Ovary (tissue), 3 donors: ENCODE measurements around the gene IRF2BPL.

Source experiments
- CTCF ChIP-seq, 3 donors: fragments of 450-650 bp in 2 of 3; fragments of 200-600 bp in 1 of 3; IDR thresholded peaks; one replicate each; pipeline versions ENCODE4 v1.5.1 to v1.8.0; 2016 to 2022; ENCODE audit warnings: antibody characterized with exemption in 3 of 3, mild to moderate bottlenecking in 1 of 3
- POLR2A ChIP-seq: fragments of 450-650 bp; IDR thresholded peaks from one replicate; pipeline ENCODE4 v1.6.1; 2017; ENCODE audit warnings: antibody characterized with exemption, mild to moderate bottlenecking, moderate library complexity
- donor health status: DM: no; HTN: no; CAD: no.

DNA sequence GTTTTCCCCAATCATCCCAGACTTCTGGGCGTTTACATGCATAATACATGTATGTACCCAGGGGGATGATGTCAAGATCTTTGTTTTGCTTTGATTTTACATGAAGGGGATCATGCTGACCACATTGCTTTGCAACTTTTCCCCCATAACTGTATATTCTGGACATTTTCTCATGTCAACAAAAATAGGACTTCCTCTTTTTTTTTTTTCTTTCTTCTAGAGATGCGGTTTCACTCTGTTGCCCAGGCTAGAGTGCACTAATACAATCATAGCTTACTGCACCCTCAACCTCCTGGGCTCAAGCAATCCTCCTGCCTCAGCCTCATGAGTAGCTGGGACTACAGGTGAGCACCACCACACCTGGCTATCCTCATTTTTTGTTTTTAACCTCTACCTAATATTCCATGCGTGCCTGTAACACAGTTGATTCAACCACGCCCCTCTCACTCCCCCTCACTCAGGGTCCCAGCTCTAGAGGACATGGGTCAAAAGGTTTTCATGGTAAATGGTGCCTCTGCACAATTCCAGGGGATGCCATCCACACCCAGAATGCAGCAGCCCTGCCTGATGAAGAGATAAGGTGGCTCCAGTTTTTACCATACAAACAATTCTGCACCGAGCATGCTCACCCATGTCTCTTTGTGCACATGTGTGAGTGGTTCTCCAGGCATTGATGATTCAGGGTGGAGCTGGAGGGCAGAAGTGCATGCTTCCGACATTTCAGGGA lies 37.5 kb upstream of the IRF2BPL start:
- TF ChIP-seq CTCF (IDR thresholded peaks at IDR 0.05) = no peak
- TF ChIP-seq POLR2A = no peak
